Measurements from ENCODE around the gene SIVA1. TPM values are rescaled to one million over a fixed set of nuclear protein-coding genes. Genes with fewer than 3 reads are reported as not detected.

The SIVA1 gene
- total and polyA plus RNA-seq, 4 donors: 67.4 to 115 (median 99.6) TPM

DNA sequence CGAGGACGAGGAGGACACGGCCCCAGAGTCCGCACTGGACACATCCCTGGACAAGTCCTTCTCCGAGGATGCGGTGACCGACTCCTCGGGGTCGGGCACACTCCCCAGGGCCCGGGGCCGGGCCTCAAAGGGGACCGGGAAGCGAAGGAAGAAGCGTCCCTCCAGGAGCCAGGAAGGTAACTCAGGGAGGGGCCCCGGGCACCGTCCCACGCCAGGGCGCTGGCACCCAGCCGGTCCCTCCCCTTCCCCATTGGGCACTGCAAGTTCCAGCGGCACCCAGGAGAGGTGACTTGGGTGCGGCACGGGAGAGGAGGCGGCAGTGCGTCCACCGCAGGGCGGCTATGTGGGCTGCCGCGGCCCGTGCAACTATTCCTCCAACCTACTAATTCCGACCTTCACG is 38.3 kb upstream of the SIVA1 start (continued):
- TF ChIP-seq, protein P1, sequence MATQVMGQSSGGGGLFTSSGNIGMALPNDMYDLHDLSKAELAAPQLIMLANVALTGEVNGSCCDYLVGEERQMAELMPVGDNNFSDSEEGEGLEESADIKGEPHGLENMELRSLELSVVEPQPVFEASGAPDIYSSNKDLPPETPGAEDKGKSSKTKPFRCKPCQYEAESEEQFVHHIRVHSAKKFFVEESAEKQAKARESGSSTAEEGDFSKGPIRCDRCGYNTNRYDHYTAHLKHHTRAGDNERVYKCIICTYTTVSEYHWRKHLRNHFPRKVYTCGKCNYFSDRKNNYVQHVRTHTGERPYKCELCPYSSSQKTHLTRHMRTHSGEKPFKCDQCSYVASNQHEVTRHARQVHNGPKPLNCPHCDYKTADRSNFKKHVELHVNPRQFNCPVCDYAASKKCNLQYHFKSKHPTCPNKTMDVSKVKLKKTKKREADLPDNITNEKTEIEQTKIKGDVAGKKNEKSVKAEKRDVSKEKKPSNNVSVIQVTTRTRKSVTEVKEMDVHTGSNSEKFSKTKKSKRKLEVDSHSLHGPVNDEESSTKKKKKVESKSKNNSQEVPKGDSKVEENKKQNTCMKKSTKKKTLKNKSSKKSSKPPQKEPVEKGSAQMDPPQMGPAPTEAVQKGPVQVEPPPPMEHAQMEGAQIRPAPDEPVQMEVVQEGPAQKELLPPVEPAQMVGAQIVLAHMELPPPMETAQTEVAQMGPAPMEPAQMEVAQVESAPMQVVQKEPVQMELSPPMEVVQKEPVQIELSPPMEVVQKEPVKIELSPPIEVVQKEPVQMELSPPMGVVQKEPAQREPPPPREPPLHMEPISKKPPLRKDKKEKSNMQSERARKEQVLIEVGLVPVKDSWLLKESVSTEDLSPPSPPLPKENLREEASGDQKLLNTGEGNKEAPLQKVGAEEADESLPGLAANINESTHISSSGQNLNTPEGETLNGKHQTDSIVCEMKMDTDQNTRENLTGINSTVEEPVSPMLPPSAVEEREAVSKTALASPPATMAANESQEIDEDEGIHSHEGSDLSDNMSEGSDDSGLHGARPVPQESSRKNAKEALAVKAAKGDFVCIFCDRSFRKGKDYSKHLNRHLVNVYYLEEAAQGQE (IDR thresholded peaks at IDR 0.05): no peak
- TF ChIP-seq FOXA2 (IDR thresholded peaks at IDR 0.05) (no peak), RXRA (IDR thresholded peaks at IDR 0.05) (no peak), YY1 (IDR thresholded peaks at IDR 0.05) (no peak)

GRCh38 chr14:104715416-104715815 is 37.5 kb upstream of the SIVA1 start:
- Histone ChIP-seq H3K4me1 (ENCODE audit: control insufficient read depth in 4 of 4, insufficient read depth in 4 of 4, low read length in 3 of 4) (no peaks in the 10 kb centered on the region), H3K9me3 (ENCODE audit: control insufficient read depth in 4 of 4, low read length in 3 of 4) (no peaks in the 10 kb centered on the region), H3K9ac (ENCODE audit: low read depth in 1 of 2, low read length in 2 of 2) (no peak overlapping the region), H3K4me3 (ENCODE audit: low read depth in 1 of 3, low read length in 3 of 3) (no peak overlapping the region), H3K27me3 (ENCODE audit: control insufficient read depth in 4 of 4, insufficient read depth in 4 of 4, low read length in 3 of 4) (no peaks in the 10 kb centered on the region), H3K27ac (ENCODE audit: low read depth in 1 of 2, low read length in 2 of 2) (no peak overlapping the region), H3K36me3 (ENCODE audit: control insufficient read depth in 4 of 4, insufficient read depth in 3 of 4, low read depth in 1 of 4, low read length in 3 of 4) (peaks cover 15 to 58% (median 30%) of the 10 kb centered on the region in 4 donors)
- no peak for DNase-seq (ENCODE audit: low spot score)
- no peak for TF ChIP-seq SP1 (IDR thresholded peaks at IDR 0.05)
- no peak for TF ChIP-seq RAD21 (IDR thresholded peaks at IDR 0.05)
- TF ChIP-seq RXRA (IDR thresholded peaks at IDR 0.05): no peak
- TF ChIP-seq CTCF (IDR thresholded peaks at IDR 0.05; ENCODE audit: low read depth, low read length, missing input control): no peak
- no peak for TF ChIP-seq HNF4A (conservative IDR thresholded peaks at IDR 0.05)
- TF ChIP-seq ATF3 (IDR thresholded peaks at IDR 0.05): no peak
- no peak for TF ChIP-seq NR2F2 (IDR thresholded peaks at IDR 0.05)
- TF ChIP-seq, protein P1 (IDR thresholded peaks at IDR 0.05): no peak
- TF ChIP-seq MAX (IDR thresholded peaks at IDR 0.05): no peak
- no peak for TF ChIP-seq HNF4G (IDR thresholded peaks at IDR 0.05)
- no peak for TF ChIP-seq GABPA (IDR thresholded peaks at IDR 0.05 in 1 of 2, conservative IDR thresholded peaks at IDR 0.05 in 1 of 2)
- TF ChIP-seq ZBTB33 (IDR thresholded peaks at IDR 0.05): no peak
- TF ChIP-seq FOXA2 (IDR thresholded peaks at IDR 0.05): no peak
- TF ChIP-seq FOXA1 (IDR thresholded peaks at IDR 0.05): no peak
- TF ChIP-seq YY1 (IDR thresholded peaks at IDR 0.05): no peak
- 87% methylated on average over 18 of the region's 18 CpGs for WGBS
